Prostate gland (tissue), 2 donors: ENCODE results near the gene SLC25A21. TPM values are rescaled to one million over a fixed set of nuclear protein-coding genes. Genes with fewer than 3 reads are reported as not detected.
A peak's percentile ranks its signal among the peaks of the same experiment; 100 is the strongest.

Experiments
- DNase-seq: peaks from one replicate; pipeline ENCODE4 v3.0.0-alpha.2; 2019; ENCODE audit warnings: low spot score
- H3K27ac ChIP-seq, 2 donors: fragments of 200-600 bp; sonication (generic); 2 replicates each; pipeline ENCODE4 v1.5.1; 2017 to 2019
- H3K27me3 ChIP-seq: fragments of 200-600 bp; sonication (generic); replicated peaks from 2 replicates; pipeline ENCODE4 v1.5.1; 2019; ENCODE audit not compliant: insufficient read depth
- H3K36me3 ChIP-seq, 2 donors: fragments of 200-600 bp; sonication (generic); 1 replicate in 1 of 2; 2 replicates in 1 of 2; pipeline versions ENCODE4 v1.5.1 to v1.8.1; 2017 to 2019
- H3K4me1 ChIP-seq: fragments of 200-600 bp; sonication (generic); replicated peaks from 2 replicates; pipeline ENCODE4 v1.5.1; 2019
- H3K4me3 ChIP-seq, 2 donors: fragments of 200-600 bp; sonication (generic); 2 replicates each; pipeline ENCODE4 v1.5.1; 2017 to 2019
- H3K9me3 ChIP-seq: fragments of 200-600 bp; sonication (generic); 2 replicates; pipeline ENCODE4 v1.5.1; 2017
- POLR2A ChIP-seq: fragments of 450-650 bp; IDR thresholded peaks from one replicate; pipeline ENCODE4 v1.6.1; 2016; ENCODE audit warnings: antibody characterized with exemption, mild to moderate bottlenecking
- POLR2AphosphoS5 ChIP-seq: sonication (generic); formaldehyde crosslinking; IDR thresholded peaks from one replicate; pipeline ENCODE4 v1.6.1; 2017; ENCODE audit warnings: antibody characterized with exemption
- WGBS: methylation state at CpG from one replicate; pipeline ENCODE4 v1.1.5; 2018; 5-methylcytosine and 5-hydroxymethylcytosine counted together
- intact Hi-C: fragments of 100-400 bp; cut with DNase I; formaldehyde crosslinking; loops from one replicate; pipeline ENCODE4 v1.14.2; 2022
- total RNA-seq, 2 donors: library from RNA; depleted of rRNA; stranded (reverse); fragments of >200 nt; gene quantifications; one replicate each; pipeline ENCODE4 v1.1.0, GENCODE V29; 2016
- TF ChIP-seq, protein P1 (sequence below), 4 experiments: fragments of 200-600 bp in 2 of 4; fragments of 450-650 bp in 2 of 4; sonication (generic) in 2 of 4; IDR thresholded peaks; 1 replicate in 3 of 4; 2 replicates in 1 of 4; pipeline ENCODE4 v1.5.1; 2016 to 2019; ENCODE audit warnings: antibody characterized with exemption in 4 of 4, mild to moderate bottlenecking in 2 of 4, moderate library complexity in 2 of 4

The SLC25A21 gene
- total RNA-seq, 2 donors from 2014 or later = 1.5 to 7.7 TPM

DNA sequence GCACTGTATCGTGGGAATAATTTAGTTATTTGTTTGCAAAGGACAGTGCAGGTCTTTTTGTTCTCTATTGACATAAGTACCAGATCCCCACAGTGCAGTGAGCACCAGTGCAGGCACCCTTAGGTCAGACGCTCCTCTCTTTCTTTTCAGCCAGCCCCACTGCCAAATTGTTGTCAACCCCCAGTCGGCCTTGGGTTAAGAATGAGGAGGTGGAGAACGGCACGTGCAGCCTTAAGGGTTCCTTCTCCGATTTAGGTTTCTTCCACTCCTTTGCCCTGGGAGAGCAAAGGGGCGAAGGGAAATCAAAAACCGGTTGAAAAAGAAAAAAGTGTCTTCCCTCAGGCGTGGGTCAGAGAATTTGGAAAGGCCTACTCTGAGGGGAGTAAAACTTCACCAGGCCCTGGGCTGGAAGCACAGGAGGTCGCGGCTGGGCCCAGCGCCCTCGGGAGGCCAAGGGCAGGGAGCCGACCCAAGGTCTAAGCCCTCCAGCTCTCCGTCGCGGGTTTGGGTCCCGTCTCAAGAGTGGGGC is 506.5 kb downstream of the SLC25A21 start:
- intact Hi-C loops = no loop called here
- 46% methylated on average over 18 of the region's 18 CpGs for WGBS
- H3K4me3 ChIP-seq = peak overlapping the region; percentile 2 to 53
- H3K9me3 ChIP-seq = no peaks in the 10 kb centered on the region
- H3K27me3 ChIP-seq = no peaks in the 10 kb centered on the region
- H3K36me3 ChIP-seq = no peaks in the 10 kb centered on the region
- H3K27ac ChIP-seq = peak overlapping the region; percentile 44 to 90
- H3K4me1 ChIP-seq = no peaks in the 10 kb centered on the region
- TF ChIP-seq POLR2A = no peak
- no peak for TF ChIP-seq POLR2AphosphoS5
- TF ChIP-seq, protein P1, sequence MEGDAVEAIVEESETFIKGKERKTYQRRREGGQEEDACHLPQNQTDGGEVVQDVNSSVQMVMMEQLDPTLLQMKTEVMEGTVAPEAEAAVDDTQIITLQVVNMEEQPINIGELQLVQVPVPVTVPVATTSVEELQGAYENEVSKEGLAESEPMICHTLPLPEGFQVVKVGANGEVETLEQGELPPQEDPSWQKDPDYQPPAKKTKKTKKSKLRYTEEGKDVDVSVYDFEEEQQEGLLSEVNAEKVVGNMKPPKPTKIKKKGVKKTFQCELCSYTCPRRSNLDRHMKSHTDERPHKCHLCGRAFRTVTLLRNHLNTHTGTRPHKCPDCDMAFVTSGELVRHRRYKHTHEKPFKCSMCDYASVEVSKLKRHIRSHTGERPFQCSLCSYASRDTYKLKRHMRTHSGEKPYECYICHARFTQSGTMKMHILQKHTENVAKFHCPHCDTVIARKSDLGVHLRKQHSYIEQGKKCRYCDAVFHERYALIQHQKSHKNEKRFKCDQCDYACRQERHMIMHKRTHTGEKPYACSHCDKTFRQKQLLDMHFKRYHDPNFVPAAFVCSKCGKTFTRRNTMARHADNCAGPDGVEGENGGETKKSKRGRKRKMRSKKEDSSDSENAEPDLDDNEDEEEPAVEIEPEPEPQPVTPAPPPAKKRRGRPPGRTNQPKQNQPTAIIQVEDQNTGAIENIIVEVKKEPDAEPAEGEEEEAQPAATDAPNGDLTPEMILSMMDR (IDR thresholded peaks at IDR 0.05) = no peak
- DNase-seq = no peak

- intact Hi-C loops = no loop called here
- no peak for DNase-seq
- no peaks in the 10 kb centered on the region for H3K4me1 ChIP-seq
- WGBS = 10% methylated on average over 9 of the region's 9 CpGs
- no peaks in the 10 kb centered on the region for H3K9me3 ChIP-seq
- peak overlapping the region; percentile 80 to 90 for H3K27ac ChIP-seq
- no peaks in the 10 kb centered on the region for H3K27me3 ChIP-seq
- no peak for TF ChIP-seq POLR2AphosphoS5
- no peak for TF ChIP-seq POLR2A
- TF ChIP-seq, protein P1 (IDR thresholded peaks at IDR 0.05) = no peak
- no peaks in the 10 kb centered on the region for H3K36me3 ChIP-seq
- H3K4me3 ChIP-seq = peak overlapping the region; percentile 37 to 53
Measured at GRCh38 chr14:36664322-36665193, 507.8 kb downstream of the SLC25A21 start.

DNA sequence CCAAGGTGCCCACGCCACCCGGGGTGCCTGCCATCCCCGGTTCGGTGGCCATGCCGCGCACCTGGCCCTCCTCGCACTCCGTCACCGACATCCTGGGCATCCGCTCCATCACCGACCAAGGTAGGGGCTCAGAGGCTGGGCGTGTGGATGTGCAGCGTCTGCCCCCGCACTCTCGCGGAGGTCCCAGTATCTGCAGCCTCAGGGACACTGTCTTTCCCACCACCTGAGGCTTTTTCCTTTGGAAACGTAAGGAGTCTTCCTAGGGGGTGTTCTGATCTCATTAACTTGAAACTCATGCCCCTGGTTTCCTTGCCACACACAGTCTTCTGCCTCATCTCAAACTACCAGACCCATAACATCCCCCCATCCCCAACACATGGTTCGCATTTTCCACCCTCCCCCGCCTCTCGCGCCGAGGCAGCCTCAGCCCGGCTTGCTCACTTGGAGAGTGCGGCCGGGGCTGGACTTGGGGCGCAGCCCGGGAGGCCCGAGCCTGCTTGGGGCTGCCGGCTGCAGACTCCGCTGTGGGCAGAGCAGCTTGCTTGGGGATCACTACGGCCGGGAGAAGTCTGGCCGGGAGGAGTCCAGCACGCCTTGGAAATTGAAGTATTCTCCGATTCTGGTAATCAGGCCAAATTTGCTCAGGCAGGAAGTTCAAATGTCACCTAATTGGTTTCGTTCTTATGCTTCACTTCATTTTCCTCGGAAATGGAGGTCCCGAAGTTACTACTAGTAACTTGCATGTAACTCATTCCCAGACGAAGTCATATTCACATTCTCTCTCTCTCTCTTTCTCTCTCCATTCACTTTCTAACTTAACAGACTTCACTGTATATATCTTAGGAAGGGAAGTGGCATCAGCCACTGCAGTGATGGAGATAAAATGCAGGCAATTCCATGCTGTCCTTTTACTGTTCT is 508.7 kb downstream of the SLC25A21 start:
- H3K27me3 ChIP-seq = no peaks in the 10 kb centered on the region
- intact Hi-C loops = no loop called here
- no peak for DNase-seq
- peak overlapping the region; percentile 37 to 53 for H3K4me3 ChIP-seq
- no peaks in the 10 kb centered on the region for H3K4me1 ChIP-seq
- WGBS = 5% methylated on average over 38 of the region's 39 CpGs
- peak overlapping the region; percentile 80 to 90 for H3K27ac ChIP-seq
- H3K36me3 ChIP-seq = no peaks in the 10 kb centered on the region
- TF ChIP-seq POLR2A (no peak), POLR2AphosphoS5 (peak; percentile 1)
- H3K9me3 ChIP-seq = no peaks in the 10 kb centered on the region

DNA sequence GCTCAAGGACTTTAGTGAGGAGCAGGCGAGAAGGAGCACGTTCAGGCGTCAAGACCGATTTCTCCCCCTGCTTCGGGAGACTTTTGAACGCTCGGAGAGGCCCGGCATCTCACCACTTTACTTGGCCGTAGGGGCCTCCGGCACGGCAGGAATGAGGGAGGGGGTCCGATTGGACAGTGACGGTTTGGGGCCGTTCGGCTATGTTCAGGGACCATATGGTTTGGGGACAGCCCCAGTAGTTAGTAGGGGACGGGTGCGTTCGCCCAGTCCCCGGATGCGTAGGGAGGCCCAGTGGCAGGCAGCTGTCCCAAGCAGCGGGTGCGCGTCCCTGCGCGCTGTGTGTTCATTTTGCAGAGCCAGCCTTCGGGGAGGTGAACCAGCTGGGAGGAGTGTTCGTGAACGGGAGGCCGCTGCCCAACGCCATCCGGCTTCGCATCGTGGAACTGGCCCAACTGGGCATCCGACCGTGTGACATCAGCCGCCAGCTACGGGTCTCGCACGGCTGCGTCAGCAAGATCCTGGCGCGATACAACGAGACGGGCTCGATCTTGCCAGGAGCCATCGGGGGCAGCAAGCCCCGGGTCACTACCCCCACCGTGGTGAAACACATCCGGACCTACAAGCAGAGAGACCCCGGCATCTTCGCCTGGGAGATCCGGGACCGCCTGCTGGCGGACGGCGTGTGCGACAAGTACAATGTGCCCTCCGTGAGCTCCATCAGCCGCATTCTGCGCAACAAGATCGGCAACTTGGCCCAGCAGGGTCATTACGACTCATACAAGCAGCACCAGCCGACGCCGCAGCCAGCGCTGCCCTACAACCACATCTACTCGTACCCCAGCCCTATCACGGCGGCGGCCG is 509.6 kb downstream of the SLC25A21 start:
- TF ChIP-seq, protein P1 (IDR thresholded peaks at IDR 0.05) = peak in 1 of 4 experiments; percentile 31
- TF ChIP-seq POLR2AphosphoS5 (no peak), POLR2A (peak; percentile 37)
- H3K4me3 ChIP-seq = peak overlapping the region; percentile 37 to 53
- H3K4me1 ChIP-seq = no peaks in the 10 kb centered on the region
- H3K27ac ChIP-seq = peak overlapping the region; percentile 80 to 90
- H3K9me3 ChIP-seq = no peaks in the 10 kb centered on the region
- peak; percentile 65 for DNase-seq
- no peaks in the 10 kb centered on the region for H3K27me3 ChIP-seq
- intact Hi-C loops = no loop called here
- no peaks in the 10 kb centered on the region for H3K36me3 ChIP-seq
- 7% methylated on average over 70 of the region's 71 CpGs for WGBS
